Liver (tissue), 9 donors: ENCODE measurements around the gene CTNNA1. TPM values are rescaled to one million over a fixed set of nuclear protein-coding genes. Genes with fewer than 3 reads are reported as not detected.

Experiments used
- DNase-seq: peaks from one replicate; pipeline ENCODE4 v3.0.0-alpha.2; 2017; ENCODE audit warnings: low spot score
- H3K27ac ChIP-seq, 2 donors: one replicate each; pipeline ENCODE4 v1.7.0; 2013; ENCODE audit warnings: inconsistent platforms in 2 of 2, low read length in 2 of 2, control low read depth in 1 of 2, low read depth in 1 of 2, mild to moderate bottlenecking in 1 of 2
- H3K27me3 ChIP-seq, 4 donors: one replicate each; pipeline versions ENCODE4 v1.6.1 to v1.7.0; 2013; ENCODE audit warnings: low read length in 3 of 4, inconsistent platforms in 1 of 4, mild to moderate bottlenecking in 1 of 4, moderate library complexity in 1 of 4; ENCODE audit not compliant: control insufficient read depth in 4 of 4, insufficient read depth in 4 of 4
- H3K36me3 ChIP-seq, 4 donors: one replicate each; pipeline versions ENCODE4 v1.6.1 to v1.7.0; 2013; ENCODE audit warnings: low read length in 3 of 4, mild to moderate bottlenecking in 3 of 4, low read depth in 1 of 4, moderate library complexity in 1 of 4; ENCODE audit not compliant: control insufficient read depth in 4 of 4, insufficient read depth in 3 of 4
- H3K4me1 ChIP-seq, 4 donors: one replicate each; pipeline versions ENCODE4 v1.6.1 to v1.7.0; 2013; ENCODE audit warnings: low read length in 3 of 4, mild to moderate bottlenecking in 3 of 4, moderate library complexity in 1 of 4; ENCODE audit not compliant: control insufficient read depth in 4 of 4, insufficient read depth in 4 of 4
- H3K4me3 ChIP-seq, 3 donors: one replicate each; pipeline versions ENCODE4 v1.6.1 to v1.7.0; 2013; ENCODE audit warnings: low read length in 3 of 3, control low read depth in 1 of 3, low read depth in 1 of 3, mild to moderate bottlenecking in 1 of 3
- H3K9ac ChIP-seq, 2 donors: one replicate each; pipeline ENCODE4 v1.7.0; 2013; ENCODE audit warnings: low read length in 2 of 2, mild to moderate bottlenecking in 2 of 2, moderate library complexity in 2 of 2, control low read depth in 1 of 2, low read depth in 1 of 2
- H3K9me3 ChIP-seq, 4 donors: one replicate each; pipeline versions ENCODE4 v1.6.1 to v1.7.0; 2013; ENCODE audit warnings: low read length in 3 of 4; ENCODE audit not compliant: control insufficient read depth in 4 of 4
- EGR1 ChIP-seq, 2 donors: IDR thresholded peaks; 2 replicates each; pipeline ENCODE4 v1.6.1; 2016 to 2018; ENCODE audit warnings: antibody characterized with exemption in 2 of 2, low read depth in 2 of 2
- FOXA1 ChIP-seq: IDR thresholded peaks from 2 replicates; pipeline ENCODE4 v1.6.1; 2016; ENCODE audit warnings: antibody characterized with exemption
- FOXA2 ChIP-seq: IDR thresholded peaks from 2 replicates; pipeline ENCODE4 v1.6.1; 2016; ENCODE audit warnings: antibody characterized with exemption
- GABPA ChIP-seq, 2 donors: IDR thresholded peaks in 1 of 2; conservative IDR thresholded peaks in 1 of 2; 2 replicates each; pipeline ENCODE4 v1.6.1; 2016; ENCODE audit warnings: antibody characterized with exemption in 2 of 2, mild to moderate bottlenecking in 1 of 2, moderate library complexity in 1 of 2
- HNF4A ChIP-seq, 2 donors: conservative IDR thresholded peaks; 2 replicates each; pipeline ENCODE4 v1.6.1; 2016; ENCODE audit warnings: antibody characterized with exemption in 2 of 2, mild to moderate bottlenecking in 2 of 2
- HNF4G ChIP-seq: IDR thresholded peaks from 2 replicates; pipeline ENCODE4 v1.6.1; 2016; ENCODE audit warnings: antibody characterized with exemption
- JUND ChIP-seq, 2 donors: IDR thresholded peaks; 2 replicates each; pipeline ENCODE4 v1.6.1; 2016; ENCODE audit warnings: antibody characterized with exemption in 2 of 2
- MAX ChIP-seq: IDR thresholded peaks from 2 replicates; pipeline ENCODE4 v1.6.1; 2016; ENCODE audit warnings: antibody characterized with exemption
- NR2F2 ChIP-seq: IDR thresholded peaks from 2 replicates; pipeline ENCODE4 v1.6.1; 2016; ENCODE audit warnings: antibody characterized with exemption
- RAD21 ChIP-seq, 2 donors: IDR thresholded peaks; 2 replicates each; pipeline ENCODE4 v1.6.1; 2016; ENCODE audit warnings: antibody characterized with exemption in 2 of 2, mild to moderate bottlenecking in 2 of 2
- RXRA ChIP-seq, 2 donors: IDR thresholded peaks; 2 replicates each; pipeline ENCODE4 v1.6.1; 2017 to 2018; ENCODE audit warnings: antibody characterized with exemption in 2 of 2, mild to moderate bottlenecking in 1 of 2
- SP1 ChIP-seq: IDR thresholded peaks from 2 replicates; pipeline ENCODE4 v1.6.1; 2018; ENCODE audit warnings: antibody characterized with exemption, mild to moderate bottlenecking
- TAF1 ChIP-seq: conservative IDR thresholded peaks from 2 replicates; pipeline ENCODE4 v1.6.1; 2016; ENCODE audit warnings: antibody characterized with exemption, mild to moderate bottlenecking
- YY1 ChIP-seq: IDR thresholded peaks from 2 replicates; pipeline ENCODE4 v1.6.1; 2016; ENCODE audit warnings: antibody characterized with exemption, mild to moderate bottlenecking
- WGBS: extraction: QIAGEN DNeasy Blood & Tissue Kit; methylation state at CpG from one replicate; pipeline ENCODE4 v1.1.7; 2013; 5-methylcytosine and 5-hydroxymethylcytosine counted together
- polyA plus RNA-seq, 2 donors: library from polyadenylated mRNA; stranded (reverse) in 1 of 2; unstranded in 1 of 2; fragments of 200-250 nt in 1 of 2; fragments of >200 nt in 1 of 2; fragmentation: Nextera tagmentation in 1 of 2; extraction: Ambion mirVana in 1 of 2; gene quantifications; one replicate each; pipeline versions ENCODE4 v1.2.1 to v1.2.3, GENCODE V29; 2013 to 2015
- total RNA-seq, 2 donors: library from RNA; depleted of rRNA; stranded (reverse); fragments of >200 nt; gene quantifications; one replicate each; pipeline ENCODE4 v1.2.3, GENCODE V29; 2014
- TF ChIP-seq, protein P1 (sequence below): IDR thresholded peaks from 2 replicates; pipeline ENCODE4 v1.6.1; 2016; ENCODE audit warnings: antibody characterized with exemption
- TF ChIP-seq, protein P2 (sequence below): IDR thresholded peaks from 2 replicates; pipeline ENCODE4 v1.6.1; 2016; ENCODE audit warnings: antibody characterized with exemption
- TF ChIP-seq, protein P3 (sequence below): fragments of 150-350 bp; IDR thresholded peaks from 2 replicates; pipeline ENCODE4 v1.5.1; 2017; ENCODE audit warnings: improper control_type of control experiment, low read depth, low read length; ENCODE audit not compliant: missing input control
- TF ChIP-seq, protein P4 (sequence below): IDR thresholded peaks from 2 replicates; pipeline ENCODE4 v1.6.1; 2016; ENCODE audit warnings: antibody characterized with exemption, mild to moderate bottlenecking
- donor health status: healthy.
- donor health status: healthy.
- donor health status: healthy.
- donor health status: healthy.
- donor health status: healthy.

CTNNA1 gene
- total and polyA plus RNA-seq, 4 donors, result 39.9 to 150 (median 103) TPM

DNA sequence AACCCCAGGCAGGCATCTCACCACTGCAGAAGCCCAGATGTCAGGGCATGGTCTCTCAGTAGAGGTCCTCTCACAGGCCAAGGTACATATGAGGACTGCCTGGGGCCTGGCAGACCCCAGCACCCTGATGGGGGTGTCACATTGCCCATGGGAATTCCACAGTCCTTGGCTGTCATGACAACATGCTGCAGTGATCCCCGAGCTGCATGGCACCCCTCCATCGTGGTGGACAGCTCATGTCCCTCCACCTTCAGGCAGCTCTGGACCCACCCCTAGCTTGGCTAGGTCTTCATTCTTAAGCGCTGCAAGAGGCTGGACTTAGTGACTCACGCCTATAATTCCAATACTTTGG lies 196.0 kb downstream of the CTNNA1 start:
- Histone ChIP-seq H3K36me3 (peaks cover 0 to 16% (median 6%) of the 10 kb centered on the region in 4 donors), H3K27me3 (no peaks in the 10 kb centered on the region), H3K27ac (no peak overlapping the region), H3K9ac (no peak overlapping the region), H3K4me3 (no peak overlapping the region), H3K9me3 (no peaks in the 10 kb centered on the region), H3K4me1 (peaks cover 0 to 9% (median 2%) of the 10 kb centered on the region in 4 donors)
- TF ChIP-seq, protein P1, sequence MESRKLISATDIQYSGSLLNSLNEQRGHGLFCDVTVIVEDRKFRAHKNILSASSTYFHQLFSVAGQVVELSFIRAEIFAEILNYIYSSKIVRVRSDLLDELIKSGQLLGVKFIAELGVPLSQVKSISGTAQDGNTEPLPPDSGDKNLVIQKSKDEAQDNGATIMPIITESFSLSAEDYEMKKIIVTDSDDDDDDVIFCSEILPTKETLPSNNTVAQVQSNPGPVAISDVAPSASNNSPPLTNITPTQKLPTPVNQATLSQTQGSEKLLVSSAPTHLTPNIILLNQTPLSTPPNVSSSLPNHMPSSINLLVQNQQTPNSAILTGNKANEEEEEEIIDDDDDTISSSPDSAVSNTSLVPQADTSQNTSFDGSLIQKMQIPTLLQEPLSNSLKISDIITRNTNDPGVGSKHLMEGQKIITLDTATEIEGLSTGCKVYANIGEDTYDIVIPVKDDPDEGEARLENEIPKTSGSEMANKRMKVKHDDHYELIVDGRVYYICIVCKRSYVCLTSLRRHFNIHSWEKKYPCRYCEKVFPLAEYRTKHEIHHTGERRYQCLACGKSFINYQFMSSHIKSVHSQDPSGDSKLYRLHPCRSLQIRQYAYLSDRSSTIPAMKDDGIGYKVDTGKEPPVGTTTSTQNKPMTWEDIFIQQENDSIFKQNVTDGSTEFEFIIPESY, result no peak
- no peak for TF ChIP-seq EGR1 (IDR thresholded peaks at IDR 0.05; ENCODE audit: low read depth in 2 of 2)
- no peak for TF ChIP-seq HNF4G
- TF ChIP-seq JUND (IDR thresholded peaks at IDR 0.05), result no peak
- TF ChIP-seq, protein P2, sequence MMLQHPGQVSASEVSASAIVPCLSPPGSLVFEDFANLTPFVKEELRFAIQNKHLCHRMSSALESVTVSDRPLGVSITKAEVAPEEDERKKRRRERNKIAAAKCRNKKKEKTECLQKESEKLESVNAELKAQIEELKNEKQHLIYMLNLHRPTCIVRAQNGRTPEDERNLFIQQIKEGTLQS, result no peak
- TF ChIP-seq RXRA (IDR thresholded peaks at IDR 0.05), result no peak
- TF ChIP-seq MAX, result no peak
- no peak for TF ChIP-seq RAD21 (IDR thresholded peaks at IDR 0.05)
- no peak for TF ChIP-seq GABPA (IDR thresholded peaks at IDR 0.05 in 1 of 2, conservative IDR thresholded peaks at IDR 0.05 in 1 of 2)
- TF ChIP-seq, protein P3, sequence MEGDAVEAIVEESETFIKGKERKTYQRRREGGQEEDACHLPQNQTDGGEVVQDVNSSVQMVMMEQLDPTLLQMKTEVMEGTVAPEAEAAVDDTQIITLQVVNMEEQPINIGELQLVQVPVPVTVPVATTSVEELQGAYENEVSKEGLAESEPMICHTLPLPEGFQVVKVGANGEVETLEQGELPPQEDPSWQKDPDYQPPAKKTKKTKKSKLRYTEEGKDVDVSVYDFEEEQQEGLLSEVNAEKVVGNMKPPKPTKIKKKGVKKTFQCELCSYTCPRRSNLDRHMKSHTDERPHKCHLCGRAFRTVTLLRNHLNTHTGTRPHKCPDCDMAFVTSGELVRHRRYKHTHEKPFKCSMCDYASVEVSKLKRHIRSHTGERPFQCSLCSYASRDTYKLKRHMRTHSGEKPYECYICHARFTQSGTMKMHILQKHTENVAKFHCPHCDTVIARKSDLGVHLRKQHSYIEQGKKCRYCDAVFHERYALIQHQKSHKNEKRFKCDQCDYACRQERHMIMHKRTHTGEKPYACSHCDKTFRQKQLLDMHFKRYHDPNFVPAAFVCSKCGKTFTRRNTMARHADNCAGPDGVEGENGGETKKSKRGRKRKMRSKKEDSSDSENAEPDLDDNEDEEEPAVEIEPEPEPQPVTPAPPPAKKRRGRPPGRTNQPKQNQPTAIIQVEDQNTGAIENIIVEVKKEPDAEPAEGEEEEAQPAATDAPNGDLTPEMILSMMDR, result no peak
- TF ChIP-seq, protein P4, sequence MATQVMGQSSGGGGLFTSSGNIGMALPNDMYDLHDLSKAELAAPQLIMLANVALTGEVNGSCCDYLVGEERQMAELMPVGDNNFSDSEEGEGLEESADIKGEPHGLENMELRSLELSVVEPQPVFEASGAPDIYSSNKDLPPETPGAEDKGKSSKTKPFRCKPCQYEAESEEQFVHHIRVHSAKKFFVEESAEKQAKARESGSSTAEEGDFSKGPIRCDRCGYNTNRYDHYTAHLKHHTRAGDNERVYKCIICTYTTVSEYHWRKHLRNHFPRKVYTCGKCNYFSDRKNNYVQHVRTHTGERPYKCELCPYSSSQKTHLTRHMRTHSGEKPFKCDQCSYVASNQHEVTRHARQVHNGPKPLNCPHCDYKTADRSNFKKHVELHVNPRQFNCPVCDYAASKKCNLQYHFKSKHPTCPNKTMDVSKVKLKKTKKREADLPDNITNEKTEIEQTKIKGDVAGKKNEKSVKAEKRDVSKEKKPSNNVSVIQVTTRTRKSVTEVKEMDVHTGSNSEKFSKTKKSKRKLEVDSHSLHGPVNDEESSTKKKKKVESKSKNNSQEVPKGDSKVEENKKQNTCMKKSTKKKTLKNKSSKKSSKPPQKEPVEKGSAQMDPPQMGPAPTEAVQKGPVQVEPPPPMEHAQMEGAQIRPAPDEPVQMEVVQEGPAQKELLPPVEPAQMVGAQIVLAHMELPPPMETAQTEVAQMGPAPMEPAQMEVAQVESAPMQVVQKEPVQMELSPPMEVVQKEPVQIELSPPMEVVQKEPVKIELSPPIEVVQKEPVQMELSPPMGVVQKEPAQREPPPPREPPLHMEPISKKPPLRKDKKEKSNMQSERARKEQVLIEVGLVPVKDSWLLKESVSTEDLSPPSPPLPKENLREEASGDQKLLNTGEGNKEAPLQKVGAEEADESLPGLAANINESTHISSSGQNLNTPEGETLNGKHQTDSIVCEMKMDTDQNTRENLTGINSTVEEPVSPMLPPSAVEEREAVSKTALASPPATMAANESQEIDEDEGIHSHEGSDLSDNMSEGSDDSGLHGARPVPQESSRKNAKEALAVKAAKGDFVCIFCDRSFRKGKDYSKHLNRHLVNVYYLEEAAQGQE, result no peak
- no peak for TF ChIP-seq NR2F2
- no peak for TF ChIP-seq TAF1
- no peak for TF ChIP-seq HNF4A (conservative IDR thresholded peaks at IDR 0.05)
- TF ChIP-seq YY1, result no peak
- WGBS, result 92% methylated on average over 4 of the region's 4 CpGs
- no peak for DNase-seq

DNA sequence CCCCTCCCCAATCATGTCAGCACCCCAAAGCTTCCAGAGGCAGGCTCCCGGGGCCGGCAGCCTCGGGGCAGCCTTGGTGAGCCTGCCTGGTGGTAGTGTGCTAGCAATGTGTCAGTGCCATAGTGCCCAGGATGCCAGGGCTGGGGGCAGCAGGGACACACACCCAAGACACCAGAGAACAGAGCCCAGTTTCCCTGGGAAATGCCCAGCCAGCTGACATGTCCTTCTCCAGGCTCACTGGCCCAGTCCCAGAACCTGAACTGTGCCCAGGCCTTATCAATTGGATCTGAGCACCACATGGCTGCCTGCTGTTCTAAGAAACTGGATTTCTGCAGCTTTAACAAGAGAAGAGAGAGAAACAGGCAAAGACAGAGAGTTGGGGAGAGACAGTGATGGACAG lies 196.8 kb downstream of the CTNNA1 start:
- H3K9ac ChIP-seq, result no peak overlapping the region
- H3K4me1 ChIP-seq, result peaks cover 0 to 11% (median 2%) of the 10 kb centered on the region in 4 donors
- no peak overlapping the region for H3K4me3 ChIP-seq
- H3K9me3 ChIP-seq, result no peaks in the 10 kb centered on the region
- H3K27ac ChIP-seq, result no peak overlapping the region
- no peak for DNase-seq
- no peaks in the 10 kb centered on the region for H3K27me3 ChIP-seq
- whole genome bisulfite sequencing, result 96% methylated on average over 3 of the region's 3 CpGs
- H3K36me3 ChIP-seq, result peaks cover 0 to 16% (median 5%) of the 10 kb centered on the region in 4 donors
- TF ChIP-seq, protein P3, result no peak
- TF ChIP-seq GABPA (IDR thresholded peaks at IDR 0.05 in 1 of 2, conservative IDR thresholded peaks at IDR 0.05 in 1 of 2) (no peak), SP1 (no peak), FOXA1 (no peak), RAD21 (IDR thresholded peaks at IDR 0.05) (no peak), JUND (IDR thresholded peaks at IDR 0.05) (no peak), FOXA2 (no peak)
- TF ChIP-seq, protein P4, result no peak
